Islet of Langerhans (tissue), 1 donor: Measurements from ENCODE around the gene RABL3.
"Not testable (repeated sequence)": the region's sequence is repeated elsewhere in the genome, so short reads cannot be mapped to it uniquely, and the experiment has no call there.

Experiments used
- FAIRE-seq: peaks from one replicate; lab custom pipeline; 2011; peaks lifted over from hg19 to GRCh38; lab: Jason Lieb, UNC

Gene RABL3

DNA sequence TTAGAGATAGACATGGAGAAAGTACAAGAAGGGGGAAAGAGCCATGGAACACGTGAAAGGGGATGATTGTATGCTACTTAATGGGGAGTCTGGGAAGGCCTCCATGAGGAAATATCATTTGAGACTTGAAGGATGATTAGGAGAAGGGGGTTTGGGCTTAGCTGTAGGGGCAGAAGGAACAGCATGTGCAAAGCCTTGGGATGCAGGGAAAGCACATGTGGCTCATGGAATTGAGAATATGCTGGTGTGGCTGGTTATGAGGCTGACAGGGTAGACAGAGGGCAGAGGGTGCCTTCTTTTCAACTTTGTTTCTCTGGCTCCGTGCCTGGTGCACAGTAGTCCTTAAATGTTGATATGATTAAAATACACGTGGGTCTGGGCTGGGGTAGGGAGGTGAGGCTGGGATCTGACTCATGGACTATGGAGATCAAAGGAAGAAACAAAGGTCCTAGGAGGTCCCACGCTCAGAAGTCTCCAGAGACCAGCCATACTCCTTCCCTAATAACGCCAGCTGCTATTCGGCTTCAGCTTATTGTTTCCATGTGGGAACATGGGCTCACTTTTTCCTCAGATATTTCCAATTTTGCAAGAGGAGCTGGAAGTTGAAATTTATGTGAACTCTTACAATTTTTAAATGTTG, 1.4 kb upstream of the RABL3 start:
- no peak for FAIRE-seq

DNA sequence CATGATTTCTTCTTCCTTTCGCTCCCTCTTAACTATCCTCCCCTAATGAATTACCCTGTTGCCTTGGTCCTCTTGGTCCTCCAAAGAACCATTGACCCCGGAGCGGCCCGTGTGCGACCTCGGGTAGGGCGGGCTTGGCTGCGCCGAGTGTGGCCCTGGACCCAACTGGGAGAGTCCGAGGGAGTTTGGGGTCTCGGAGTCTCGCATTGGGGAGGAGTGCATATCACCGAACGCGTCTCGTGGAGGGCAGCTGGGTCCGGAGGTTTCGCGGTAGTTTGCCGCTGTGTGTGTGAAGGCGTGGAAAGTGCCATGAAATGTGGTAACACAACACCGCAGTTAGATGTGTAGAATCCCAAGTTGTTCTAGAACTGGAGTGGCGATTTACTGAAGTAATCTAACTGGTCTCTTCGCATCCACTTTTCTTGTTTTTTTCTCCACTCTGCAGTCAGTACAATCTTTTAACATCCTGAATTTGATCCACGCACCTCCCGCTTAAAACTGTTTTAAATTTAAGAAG, 591 bp upstream of the RABL3 start:
- FAIRE-seq = no peak

DNA sequence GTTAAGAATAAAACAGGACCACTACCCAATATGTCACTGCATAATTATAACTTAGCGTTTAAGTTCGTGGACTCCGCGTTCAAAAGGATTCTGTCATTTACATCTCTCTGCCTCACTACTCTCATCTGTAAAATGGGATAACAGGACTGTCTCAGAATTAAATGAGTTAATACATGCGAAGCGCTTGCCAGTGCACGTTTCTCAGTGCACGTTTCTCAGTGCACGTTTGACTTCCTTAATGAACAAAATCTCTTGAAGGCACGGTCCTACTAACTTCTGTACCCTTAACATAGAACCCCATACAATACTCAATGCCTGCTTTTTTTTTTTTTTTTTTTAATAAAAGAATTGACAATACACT, 499 bp downstream of the RABL3 start:
- FAIRE-seq = peak; percentile 79

- FAIRE-seq = no peak
Observed at GRCh38 chr3:120741320-120741719, 996 bp downstream of the RABL3 start.

DNA sequence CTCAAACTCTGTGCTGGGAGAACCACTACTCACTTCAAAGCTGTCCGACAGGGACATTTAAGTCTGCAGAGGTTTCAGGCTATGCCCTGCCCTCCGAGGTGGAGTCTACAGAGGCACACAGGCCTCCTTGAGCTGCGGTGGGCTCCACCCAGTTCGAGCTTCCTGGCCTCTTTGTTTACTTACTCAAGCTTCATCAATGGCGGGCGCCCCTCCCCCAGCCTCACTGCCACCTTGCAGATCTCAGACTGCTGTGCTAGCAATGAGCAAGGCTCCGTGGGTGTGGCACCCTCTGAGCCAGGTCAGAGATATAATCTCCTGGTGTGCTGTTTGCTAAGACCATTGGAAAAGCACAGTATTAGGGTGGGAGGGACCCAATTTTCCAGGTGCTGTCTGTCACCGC, 4.3 kb downstream of the RABL3 start:
- not testable (repeated sequence) for FAIRE-seq

- FAIRE-seq = no peak
Observed at GRCh38 chr3:120730576-120731542, 11.5 kb downstream of the RABL3 start.

DNA sequence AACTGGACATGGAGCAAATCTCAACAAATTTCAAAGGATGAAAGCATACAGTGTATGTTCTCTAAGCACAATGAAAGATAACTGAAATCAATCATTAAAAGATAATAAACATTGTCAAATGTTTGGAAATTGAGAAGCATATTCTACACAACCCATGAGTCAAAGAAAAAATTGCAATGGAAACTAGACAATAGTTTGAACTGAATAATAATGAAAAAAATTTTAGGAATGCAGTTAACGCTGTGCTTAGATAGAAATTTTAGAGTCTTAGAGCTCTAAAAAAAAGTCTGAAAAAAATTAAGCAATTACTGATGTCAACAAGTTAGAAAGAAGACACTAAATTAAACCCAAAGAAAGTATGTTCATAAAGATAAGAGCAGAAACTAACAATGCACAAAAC, 15.5 kb downstream of the RABL3 start:
- no peak for FAIRE-seq

DNA sequence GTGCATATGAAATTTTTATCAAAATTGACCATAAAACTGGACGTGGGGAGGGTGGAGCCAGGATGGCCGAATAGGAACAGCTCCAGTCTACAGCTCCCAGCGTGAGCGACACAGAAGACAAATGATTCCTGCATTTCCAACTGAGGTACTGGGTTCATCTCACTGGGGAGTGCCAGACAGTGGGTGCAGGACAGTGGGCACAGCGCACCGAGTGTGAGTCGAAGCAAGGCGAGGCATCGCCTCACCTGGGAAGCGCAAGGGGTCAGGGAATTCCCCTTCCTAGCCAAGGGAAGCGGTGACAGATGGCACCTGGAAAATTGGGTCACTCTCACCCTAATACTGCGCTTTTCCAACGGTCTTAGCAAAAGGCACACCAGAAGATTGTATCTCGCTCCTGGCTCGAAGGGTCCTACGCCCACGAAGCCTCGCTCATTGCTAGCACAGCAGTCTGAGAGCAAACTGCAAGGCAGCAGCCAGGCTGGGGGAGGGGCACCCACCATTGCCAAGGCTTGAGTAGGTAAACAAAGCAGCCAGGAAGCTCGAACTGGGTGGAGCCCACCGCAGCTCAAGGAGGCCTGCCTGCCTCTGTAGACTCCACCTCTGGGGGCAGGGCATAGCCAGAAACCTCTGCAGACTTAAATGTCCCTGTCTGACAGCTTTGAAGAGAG, 23.0 kb downstream of the RABL3 start:
- FAIRE-seq = not testable (repeated sequence)

DNA sequence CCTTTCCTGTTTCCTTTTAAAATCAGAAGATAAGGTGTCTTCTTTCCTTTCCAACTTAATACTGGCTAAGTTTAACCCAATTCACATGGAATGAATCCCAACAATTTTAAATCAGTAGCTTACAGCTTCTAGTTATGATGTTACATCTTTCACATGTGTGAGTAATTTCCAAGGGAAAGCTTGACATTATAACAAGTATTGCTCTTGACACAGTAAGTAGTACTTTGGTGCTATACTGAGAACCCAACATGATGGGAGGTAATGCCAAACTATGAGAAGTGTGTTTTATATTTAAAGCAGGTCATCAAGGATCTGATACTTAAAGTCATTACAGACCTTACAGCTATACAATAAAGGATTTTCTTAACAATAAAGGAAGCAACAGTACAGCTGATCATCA, 29.1 kb downstream of the RABL3 start:
- FAIRE-seq = no peak

DNA sequence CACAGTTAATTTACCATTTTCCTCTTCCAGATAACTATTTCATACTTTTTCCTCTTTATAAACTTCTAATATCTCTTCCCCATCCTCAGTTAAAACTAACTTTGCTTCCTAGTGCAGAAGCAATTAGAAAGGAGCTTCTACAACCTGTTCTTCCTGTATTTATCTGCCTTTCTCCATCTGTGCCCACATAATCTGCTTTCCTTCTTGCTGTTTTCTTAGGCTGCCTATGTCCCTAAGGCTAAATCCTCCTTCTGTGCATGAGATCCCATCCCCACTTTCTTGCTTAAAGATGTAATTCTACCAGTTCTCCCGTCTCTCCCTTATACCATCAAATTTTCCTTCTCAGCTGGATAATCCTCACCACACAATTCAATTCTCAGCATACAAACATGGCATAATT, 31.9 kb downstream of the RABL3 start:
- FAIRE-seq = no peak

- peak; percentile 30 for FAIRE-seq
Observed at GRCh38 chr3:120708408-120708807, 33.9 kb downstream of the RABL3 start.

- no peak for FAIRE-seq
Observed at GRCh38 chr3:120706950-120707349, 35.4 kb downstream of the RABL3 start.

GRCh38 chr3:120705884-120706582, 36.3 kb downstream of the RABL3 start:
- peak; percentile 43 for FAIRE-seq

DNA sequence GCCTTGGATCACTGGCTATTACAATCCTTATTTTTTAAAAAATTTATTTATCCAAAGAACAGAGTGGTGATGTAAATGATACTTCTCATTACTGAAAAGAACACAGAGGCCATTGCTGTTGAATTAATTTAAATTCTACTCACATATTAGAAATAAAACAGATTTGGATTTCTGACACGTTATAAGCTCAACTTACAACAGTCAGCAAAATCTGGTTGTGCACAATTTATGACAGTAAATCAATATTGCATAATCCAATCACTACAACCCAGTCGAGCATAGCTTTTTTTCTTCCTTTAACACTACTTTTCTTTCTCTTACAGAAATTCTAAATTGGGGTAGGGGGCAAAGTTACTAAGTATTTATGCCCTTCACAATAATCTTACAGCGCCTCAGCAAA, 43.0 kb downstream of the RABL3 start:
- peak; percentile 92 for FAIRE-seq

DNA sequence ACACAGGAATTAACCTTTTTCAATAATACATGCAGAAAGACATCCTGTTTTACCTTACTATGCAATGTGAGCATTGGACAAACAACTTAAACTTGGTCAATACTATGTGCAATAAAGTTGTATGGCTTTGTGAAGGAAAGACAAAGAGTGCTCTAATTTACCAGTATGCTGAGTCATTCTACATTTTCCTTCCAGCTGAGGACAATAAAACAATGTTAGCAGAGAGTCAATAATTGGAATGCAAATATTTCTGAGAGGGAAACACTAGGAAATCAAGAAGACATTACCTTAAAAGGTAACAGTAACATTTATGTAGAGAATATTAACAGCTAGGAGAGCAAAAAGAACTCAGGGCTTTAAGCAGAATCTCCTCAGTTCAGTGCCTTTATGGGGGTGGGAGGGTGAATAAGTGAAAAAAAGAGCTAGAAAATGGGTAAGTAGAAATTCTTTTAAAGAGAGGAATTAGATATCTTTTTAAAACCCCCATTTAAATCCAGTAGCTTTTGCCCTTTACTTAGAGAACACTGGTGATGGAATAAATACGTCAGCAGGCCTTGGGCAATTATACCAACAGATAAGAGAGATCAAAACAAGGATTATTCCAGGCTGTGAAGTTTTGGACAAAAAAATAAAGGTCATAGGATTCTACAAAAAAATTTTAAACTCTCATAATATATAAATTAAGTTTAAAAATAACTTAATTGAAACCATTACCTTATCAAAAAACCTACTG, 48.7 kb downstream of the RABL3 start:
- peak; percentile 74 for FAIRE-seq

DNA sequence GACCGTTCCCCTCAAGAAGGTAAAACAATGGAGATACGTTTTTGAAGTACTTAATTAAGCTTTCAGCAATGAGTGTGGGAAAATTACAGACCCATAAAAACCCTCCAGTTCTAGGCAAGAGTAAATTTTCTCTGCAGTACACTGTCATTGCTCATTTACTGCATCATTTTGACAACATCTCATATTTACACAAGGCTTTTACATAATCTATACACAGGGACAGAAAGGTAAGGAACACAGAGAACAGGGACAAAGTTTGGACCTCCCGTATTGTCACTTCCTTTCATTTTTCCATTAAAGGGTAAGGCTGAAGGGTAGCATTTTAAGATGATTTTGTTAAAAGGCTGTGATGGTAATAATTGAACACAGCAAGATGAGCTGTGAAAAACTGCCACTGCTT, 52.9 kb downstream of the RABL3 start:
- FAIRE-seq = no peak

DNA sequence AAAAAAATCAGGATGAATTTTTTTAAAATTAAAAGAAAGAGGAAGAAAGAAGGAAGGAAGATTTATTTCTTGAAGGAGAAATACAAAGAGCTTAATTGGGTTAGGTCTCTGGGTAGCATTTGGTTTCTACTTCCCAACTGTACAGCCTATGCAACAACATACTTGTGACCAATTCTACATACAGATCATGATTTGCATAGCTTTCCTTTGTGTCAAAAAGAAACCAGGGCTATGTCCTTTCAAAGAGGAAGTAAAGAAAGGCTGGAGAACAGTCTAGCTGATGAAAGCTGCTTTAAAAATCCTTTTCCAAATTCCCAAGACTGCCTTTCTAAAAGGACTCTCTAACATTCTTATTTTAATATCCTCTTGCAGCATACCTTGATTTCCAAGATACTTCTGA, 54.2 kb downstream of the RABL3 start:
- no peak for FAIRE-seq

DNA sequence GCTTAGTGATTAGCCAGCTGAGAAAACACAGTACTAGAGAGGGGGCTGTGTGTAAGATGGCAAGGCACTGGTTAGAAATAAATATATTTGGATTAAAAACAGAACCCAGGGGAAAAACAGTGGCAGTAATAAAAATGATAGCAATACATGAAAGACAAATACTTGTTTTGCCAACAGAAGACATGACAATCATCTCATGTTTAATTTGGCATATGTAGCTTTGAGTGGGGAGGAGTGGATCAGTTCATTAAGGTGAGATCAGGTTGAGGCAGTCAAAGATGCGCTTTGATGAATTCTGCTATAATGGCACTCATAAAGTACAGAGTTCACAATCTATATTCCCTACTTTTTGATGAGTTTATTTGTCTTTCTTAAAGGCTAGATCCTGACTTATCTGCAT, 56.9 kb downstream of the RABL3 start:
- no peak for FAIRE-seq

DNA sequence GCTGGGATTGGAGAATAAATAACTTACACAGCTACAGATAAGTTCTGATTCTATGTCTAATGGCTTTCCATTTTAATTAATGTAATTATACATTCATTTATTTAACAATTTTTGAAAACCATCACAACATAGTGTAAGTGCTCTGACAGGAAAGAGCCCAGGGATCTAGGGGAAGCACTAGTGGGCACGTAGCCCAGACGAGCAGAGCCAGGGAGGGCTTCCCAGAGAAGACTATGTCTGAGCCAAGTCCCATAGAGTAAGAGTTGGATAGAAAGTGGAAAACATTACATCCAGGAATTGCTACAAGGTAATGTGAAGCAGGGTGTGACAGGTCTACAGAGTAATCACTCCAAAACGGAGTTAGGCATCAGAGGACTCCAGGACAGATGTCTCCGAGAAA, 57.4 kb downstream of the RABL3 start:
- no peak for FAIRE-seq

DNA sequence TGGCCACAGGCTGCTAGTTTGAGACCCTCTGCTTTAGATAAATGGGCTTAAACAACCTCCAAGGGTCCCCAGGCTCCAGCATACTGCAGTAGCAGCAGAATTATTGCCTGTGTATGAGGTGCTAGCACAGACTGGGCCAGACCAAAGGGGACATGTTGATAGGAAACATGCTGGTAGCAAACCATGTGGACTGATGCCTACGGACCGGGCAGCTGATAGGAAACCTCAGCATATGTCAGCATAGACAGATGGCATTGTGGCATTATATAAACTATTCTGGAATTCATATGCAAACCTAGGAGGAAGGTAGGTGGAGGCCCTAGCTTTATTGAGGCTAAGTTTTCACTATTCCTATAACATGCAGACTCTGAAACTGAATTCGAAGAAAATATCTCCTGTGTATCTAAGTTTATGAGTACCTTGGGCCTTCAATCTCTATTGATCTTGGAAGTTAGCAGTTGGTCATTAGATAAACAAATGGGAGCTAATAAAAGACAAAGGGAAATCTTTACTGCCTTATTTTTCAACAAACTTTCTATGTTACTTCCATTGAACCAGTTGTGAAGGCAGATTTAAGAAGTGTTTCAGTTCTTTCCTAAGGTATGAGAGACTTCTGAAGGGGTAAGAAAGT, 58.5 kb downstream of the RABL3 start:
- no peak for FAIRE-seq

DNA sequence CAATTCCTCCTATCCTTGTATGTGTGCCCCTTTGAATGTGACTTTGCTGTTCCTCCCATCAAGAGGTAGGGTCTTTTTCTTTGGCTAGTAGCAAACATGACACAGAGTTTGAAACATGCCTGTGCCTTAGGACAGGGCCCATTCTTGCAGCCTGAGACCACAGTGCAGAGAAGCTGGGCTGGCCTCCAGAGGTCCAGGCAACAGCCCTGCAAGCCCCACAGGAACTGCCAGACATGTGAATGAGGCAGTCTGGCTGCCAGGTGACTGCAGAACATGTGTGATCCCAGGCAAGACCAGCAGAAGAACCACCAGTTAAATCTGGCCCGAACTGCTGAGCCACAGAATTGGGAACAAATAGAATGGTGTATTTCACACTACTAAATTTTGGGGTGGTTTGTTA, 59.1 kb downstream of the RABL3 start:
- FAIRE-seq = no peak
